ENCODE results near the gene CGN. TPM values are rescaled to one million over a fixed set of nuclear protein-coding genes. Genes with fewer than 3 reads are reported as not detected.

CGN gene
- total and polyA plus RNA-seq, 2 experiments from 2014 or later, result 11.8 to 37.0 TPM

DNA sequence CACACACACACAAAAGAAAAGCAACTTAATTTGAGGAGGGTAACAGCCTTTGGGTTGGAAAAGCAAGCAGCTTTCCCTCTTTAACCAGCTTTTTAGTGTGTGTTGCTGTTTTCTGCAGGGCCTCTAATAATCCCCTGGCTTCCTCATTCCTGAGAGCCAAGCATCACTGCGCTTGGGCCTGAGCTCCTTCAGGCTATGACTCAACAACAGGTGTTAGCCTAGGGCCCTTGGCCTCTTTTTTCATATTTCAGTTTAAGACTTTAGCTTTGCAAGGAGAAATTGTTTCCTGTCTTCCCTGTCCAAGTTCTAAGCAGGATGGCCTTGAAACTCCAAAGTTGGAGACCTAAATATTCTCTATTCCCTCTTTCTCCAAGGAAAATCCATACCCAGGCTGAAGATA, 74.4 kb downstream of the CGN start (continued):
- TF ChIP-seq, protein P1, sequence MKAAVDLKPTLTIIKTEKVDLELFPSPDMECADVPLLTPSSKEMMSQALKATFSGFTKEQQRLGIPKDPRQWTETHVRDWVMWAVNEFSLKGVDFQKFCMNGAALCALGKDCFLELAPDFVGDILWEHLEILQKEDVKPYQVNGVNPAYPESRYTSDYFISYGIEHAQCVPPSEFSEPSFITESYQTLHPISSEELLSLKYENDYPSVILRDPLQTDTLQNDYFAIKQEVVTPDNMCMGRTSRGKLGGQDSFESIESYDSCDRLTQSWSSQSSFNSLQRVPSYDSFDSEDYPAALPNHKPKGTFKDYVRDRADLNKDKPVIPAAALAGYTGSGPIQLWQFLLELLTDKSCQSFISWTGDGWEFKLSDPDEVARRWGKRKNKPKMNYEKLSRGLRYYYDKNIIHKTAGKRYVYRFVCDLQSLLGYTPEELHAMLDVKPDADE (IDR thresholded peaks at IDR 0.05), result no peak
- TF ChIP-seq, protein P2, sequence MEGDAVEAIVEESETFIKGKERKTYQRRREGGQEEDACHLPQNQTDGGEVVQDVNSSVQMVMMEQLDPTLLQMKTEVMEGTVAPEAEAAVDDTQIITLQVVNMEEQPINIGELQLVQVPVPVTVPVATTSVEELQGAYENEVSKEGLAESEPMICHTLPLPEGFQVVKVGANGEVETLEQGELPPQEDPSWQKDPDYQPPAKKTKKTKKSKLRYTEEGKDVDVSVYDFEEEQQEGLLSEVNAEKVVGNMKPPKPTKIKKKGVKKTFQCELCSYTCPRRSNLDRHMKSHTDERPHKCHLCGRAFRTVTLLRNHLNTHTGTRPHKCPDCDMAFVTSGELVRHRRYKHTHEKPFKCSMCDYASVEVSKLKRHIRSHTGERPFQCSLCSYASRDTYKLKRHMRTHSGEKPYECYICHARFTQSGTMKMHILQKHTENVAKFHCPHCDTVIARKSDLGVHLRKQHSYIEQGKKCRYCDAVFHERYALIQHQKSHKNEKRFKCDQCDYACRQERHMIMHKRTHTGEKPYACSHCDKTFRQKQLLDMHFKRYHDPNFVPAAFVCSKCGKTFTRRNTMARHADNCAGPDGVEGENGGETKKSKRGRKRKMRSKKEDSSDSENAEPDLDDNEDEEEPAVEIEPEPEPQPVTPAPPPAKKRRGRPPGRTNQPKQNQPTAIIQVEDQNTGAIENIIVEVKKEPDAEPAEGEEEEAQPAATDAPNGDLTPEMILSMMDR (conservative IDR thresholded peaks at IDR 0.05; ENCODE audit: low read depth in 2 of 2), result no peak
- TF ChIP-seq CREB1 (CRISPR knock-in tag; IDR thresholded peaks at IDR 0.05; ENCODE audit: low read depth) (no peak), ZNF114 (CRISPR knock-in tag; IDR thresholded peaks at IDR 0.05) (no peak), POLR2AphosphoS5 (IDR thresholded peaks at IDR 0.05; ENCODE audit: low read depth) (no peak), EZH2phosphoT487 (IDR thresholded peaks at IDR 0.05; ENCODE audit: unreplicated experiment) (no peak), NANOG (IDR thresholded peaks at IDR 0.05; ENCODE audit: borderline replicate concordance) (no peak)
- TF ChIP-seq, protein P3, sequence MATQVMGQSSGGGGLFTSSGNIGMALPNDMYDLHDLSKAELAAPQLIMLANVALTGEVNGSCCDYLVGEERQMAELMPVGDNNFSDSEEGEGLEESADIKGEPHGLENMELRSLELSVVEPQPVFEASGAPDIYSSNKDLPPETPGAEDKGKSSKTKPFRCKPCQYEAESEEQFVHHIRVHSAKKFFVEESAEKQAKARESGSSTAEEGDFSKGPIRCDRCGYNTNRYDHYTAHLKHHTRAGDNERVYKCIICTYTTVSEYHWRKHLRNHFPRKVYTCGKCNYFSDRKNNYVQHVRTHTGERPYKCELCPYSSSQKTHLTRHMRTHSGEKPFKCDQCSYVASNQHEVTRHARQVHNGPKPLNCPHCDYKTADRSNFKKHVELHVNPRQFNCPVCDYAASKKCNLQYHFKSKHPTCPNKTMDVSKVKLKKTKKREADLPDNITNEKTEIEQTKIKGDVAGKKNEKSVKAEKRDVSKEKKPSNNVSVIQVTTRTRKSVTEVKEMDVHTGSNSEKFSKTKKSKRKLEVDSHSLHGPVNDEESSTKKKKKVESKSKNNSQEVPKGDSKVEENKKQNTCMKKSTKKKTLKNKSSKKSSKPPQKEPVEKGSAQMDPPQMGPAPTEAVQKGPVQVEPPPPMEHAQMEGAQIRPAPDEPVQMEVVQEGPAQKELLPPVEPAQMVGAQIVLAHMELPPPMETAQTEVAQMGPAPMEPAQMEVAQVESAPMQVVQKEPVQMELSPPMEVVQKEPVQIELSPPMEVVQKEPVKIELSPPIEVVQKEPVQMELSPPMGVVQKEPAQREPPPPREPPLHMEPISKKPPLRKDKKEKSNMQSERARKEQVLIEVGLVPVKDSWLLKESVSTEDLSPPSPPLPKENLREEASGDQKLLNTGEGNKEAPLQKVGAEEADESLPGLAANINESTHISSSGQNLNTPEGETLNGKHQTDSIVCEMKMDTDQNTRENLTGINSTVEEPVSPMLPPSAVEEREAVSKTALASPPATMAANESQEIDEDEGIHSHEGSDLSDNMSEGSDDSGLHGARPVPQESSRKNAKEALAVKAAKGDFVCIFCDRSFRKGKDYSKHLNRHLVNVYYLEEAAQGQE (IDR thresholded peaks at IDR 0.05; ENCODE audit: unreplicated experiment), result no peak

MicroRNAs encoded within 50 kb of the gene (microRNA counts, 767-probe panel; counts per million panel counts)
- not detected for microRNA hsa-miR-554

Small RNAs within 50 kb of the gene (microRNA-seq; reads per million reads assigned to microRNA genes)
- gene MIR554, result not detected

Small RNAs within 50 kb of the gene (small RNA-seq; reads per million reads assigned to genes)
- gene MIR554 (ENCODE audit: low replicate concordance) (not detected), gene RF00405 (ENCODE audit: low replicate concordance) (not detected)

Other genes with a start within 250 kb of the CGN start
- 63.1 and 63.9 TPM in 2 replicates for gene ZNF687, start 229.1 kb upstream of the CGN start, total RNA-seq (2014; rRNA removed; shearing (Covaris generic))
- gene ZNF687, start 229.1 kb upstream of the CGN start, polyA plus RNA-seq (2016; fragmentation: Nextera tagmentation; extraction: Ambion mirVana), result 7.7 and 8.2 TPM in 2 replicates
- gene PI4KB, start 184.0 kb upstream of the CGN start, total RNA-seq (2014; rRNA removed; shearing (Covaris generic)), result 19.1 and 25.5 TPM in 2 replicates
- 12.3 and 15.3 TPM in 2 replicates for gene PI4KB, start 184.0 kb upstream of the CGN start, polyA plus RNA-seq (2016; fragmentation: Nextera tagmentation; extraction: Ambion mirVana)
- 44.5 and 48.5 TPM in 2 replicates for gene RFX5, start 164.1 kb upstream of the CGN start, total RNA-seq (2014; rRNA removed; shearing (Covaris generic))
- 13.0 and 13.3 TPM in 2 replicates for gene RFX5, start 164.1 kb upstream of the CGN start, polyA plus RNA-seq (2016; fragmentation: Nextera tagmentation; extraction: Ambion mirVana)
- 13.4 and 14.5 TPM in 2 replicates for gene SELENBP1, start 138.7 kb upstream of the CGN start, total RNA-seq (2014; rRNA removed; shearing (Covaris generic))
- 10.7 and 12.3 TPM in 2 replicates for gene SELENBP1, start 138.7 kb upstream of the CGN start, polyA plus RNA-seq (2016; fragmentation: Nextera tagmentation; extraction: Ambion mirVana)
- 348 and 352 TPM in 2 replicates for gene PSMB4, start 111.8 kb upstream of the CGN start, total RNA-seq (2014; rRNA removed; shearing (Covaris generic))
- gene PSMB4, start 111.8 kb upstream of the CGN start, polyA plus RNA-seq (2016; fragmentation: Nextera tagmentation; extraction: Ambion mirVana), result 417 and 443 TPM in 2 replicates
- 65.1 and 72.5 TPM in 2 replicates for gene POGZ, start 51.9 kb upstream of the CGN start, total RNA-seq (2014; rRNA removed; shearing (Covaris generic))
- gene POGZ, start 51.9 kb upstream of the CGN start, polyA plus RNA-seq (2016; fragmentation: Nextera tagmentation; extraction: Ambion mirVana), result 34.7 and 47.0 TPM in 2 replicates
- 10.4 and 11.9 TPM in 2 replicates for gene TUFT1, start 28.9 kb downstream of the CGN start, total RNA-seq (2014; rRNA removed; shearing (Covaris generic))
- gene TUFT1, start 28.9 kb downstream of the CGN start, polyA plus RNA-seq (2016; fragmentation: Nextera tagmentation; extraction: Ambion mirVana), result 5.6 and 6.0 TPM in 2 replicates
- 58.6 and 59.7 TPM in 2 replicates for gene SNX27, start 100.7 kb downstream of the CGN start, total RNA-seq (2014; rRNA removed; shearing (Covaris generic))
- gene SNX27, start 100.7 kb downstream of the CGN start, polyA plus RNA-seq (2016; fragmentation: Nextera tagmentation; extraction: Ambion mirVana), result 34.0 and 40.6 TPM in 2 replicates
- gene CELF3, start 205.4 kb downstream of the CGN start, total RNA-seq (2014; rRNA removed; shearing (Covaris generic)), result 0.31 and 0.39 TPM in 2 replicates
- gene CELF3, start 205.4 kb downstream of the CGN start, polyA plus RNA-seq (2016; fragmentation: Nextera tagmentation; extraction: Ambion mirVana), result 0.16 and 0.58 TPM in 2 replicates
- not detected in 2 replicates for gene RIIAD1, start 210.1 kb downstream of the CGN start, total RNA-seq (2014; rRNA removed; shearing (Covaris generic))
- gene RIIAD1, start 210.1 kb downstream of the CGN start, polyA plus RNA-seq (2016; fragmentation: Nextera tagmentation; extraction: Ambion mirVana), result not detected in 2 replicates

Data from GM23338 (cell line).